Stimulated activated CD4-positive, alpha-beta T cell treated with anti-CD3 and anti-CD28 coated beads, Interleukin-15, amount 100 ng/mL, for 24 hours (primary cell): ENCODE results near the gene SCN8A.
"Not testable (repeated sequence)": the region's sequence is repeated elsewhere in the genome, so short reads cannot be mapped to it uniquely, and the experiment has no call there.

ENCODE experiments used
- DNase-seq: peaks from one replicate; pipeline ENCODE4 v3.0.0-alpha.2; 2020

SCN8A gene

GRCh38 chr12:51818566-51819300 is 227.7 kb downstream of the SCN8A start:
- no peak for DNase-seq

DNA sequence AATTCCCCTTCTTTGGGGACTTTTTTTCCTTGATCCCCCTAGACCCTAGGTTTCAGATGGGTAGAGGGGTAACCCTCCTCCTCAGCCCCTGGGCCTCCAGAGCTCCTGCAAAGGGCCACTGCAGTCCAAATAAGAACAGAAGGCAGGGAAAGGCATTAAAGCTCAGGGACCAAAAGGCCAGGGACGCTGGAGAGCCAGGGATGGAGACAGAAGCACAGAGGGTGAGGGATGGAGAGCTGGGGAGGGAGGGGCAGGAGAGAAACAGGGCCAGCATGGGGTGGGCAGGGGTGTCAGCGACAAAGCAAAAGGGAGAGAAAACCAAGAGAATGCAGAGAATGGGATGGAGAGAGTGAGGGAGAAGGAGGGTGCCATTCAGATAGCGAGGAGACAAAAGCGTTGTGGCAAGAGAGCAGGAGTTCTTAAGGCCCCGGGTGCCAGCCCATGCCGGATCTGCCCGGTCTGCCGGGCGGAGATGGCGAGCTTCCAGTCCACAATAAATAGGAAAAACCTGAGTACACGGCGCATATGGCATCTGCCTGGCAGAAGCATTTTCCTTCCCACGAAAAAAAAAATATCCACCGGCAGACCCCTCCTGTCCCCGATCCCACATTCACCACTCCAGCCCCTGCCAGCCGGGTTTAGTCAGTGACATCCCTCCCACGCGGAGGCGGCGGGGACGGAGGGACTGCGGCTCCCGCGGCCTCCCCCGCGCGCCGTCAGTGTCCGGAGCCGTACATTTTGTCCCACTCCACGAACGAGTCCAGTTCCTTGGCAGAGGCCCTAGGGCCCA is 228.9 kb downstream of the SCN8A start:
- DNase-seq, result no peak

DNA sequence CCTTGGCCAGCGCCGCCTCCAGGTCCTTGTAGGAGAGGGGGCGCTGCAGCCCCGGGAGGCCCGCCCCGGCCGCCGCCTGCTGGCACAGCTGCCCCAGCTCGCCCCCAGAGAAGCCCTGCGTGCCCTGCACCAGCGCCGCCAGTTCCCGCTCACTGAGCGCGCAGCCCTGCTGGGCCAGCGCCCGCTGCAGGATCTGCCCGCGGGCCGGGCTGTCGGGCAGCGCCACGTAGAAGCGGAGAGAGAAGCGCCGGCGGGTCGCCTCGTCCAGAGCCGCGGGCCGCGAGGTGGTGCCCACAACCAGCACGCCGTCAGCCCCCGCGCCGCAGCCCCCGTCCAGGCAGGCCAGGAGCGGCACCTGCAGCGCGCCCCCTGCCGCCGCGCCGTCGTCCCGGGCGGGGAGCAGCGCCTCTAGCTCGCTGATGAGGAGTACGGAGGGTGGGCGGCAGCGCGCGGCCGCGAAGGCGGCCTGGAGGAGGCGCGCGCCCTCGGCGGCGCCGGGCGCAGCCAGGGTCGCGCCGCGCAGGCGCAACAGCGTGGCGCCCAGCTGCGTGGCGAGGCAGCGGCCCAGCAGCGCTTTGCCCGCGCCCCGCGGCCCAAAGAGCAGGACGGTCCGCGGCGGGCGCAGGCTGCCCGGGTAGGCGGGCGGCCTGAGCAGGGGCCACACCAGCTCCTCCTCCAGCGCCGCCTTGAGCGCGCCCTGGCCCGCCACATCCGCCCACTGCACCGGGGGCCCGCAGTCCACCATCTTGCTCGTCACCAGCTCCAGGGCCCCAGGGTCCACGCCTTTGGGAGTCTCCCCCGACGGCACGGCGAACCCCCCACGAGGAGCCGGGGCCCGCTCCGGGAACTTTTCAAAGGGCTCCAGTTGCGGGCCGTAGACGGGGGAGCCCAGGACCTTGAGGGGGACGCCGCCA is 229.8 kb downstream of the SCN8A start:
- peak; percentile 88 for DNase-seq

GRCh38 chr12:51821440-51822260 is 230.6 kb downstream of the SCN8A start:
- peak; percentile 61 for DNase-seq

DNA sequence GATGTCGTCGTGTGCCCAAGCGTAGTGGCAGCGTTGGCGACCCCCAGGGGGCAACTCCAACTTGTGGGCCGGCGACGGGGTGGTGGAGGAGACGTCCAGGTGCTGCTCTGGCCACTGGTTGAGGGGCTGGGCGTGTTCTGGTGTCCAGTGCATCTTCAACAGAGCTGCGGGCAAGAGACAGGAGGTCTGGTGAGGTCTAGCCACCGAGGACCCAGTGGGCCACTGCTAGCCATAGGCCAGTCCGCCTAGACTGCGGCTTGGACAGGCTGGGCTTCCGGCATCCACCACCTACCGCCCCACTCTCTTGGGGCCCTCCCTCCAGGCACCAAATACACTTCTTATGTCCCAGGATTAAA is 231.2 kb downstream of the SCN8A start:
- DNase-seq, result no peak

DNA sequence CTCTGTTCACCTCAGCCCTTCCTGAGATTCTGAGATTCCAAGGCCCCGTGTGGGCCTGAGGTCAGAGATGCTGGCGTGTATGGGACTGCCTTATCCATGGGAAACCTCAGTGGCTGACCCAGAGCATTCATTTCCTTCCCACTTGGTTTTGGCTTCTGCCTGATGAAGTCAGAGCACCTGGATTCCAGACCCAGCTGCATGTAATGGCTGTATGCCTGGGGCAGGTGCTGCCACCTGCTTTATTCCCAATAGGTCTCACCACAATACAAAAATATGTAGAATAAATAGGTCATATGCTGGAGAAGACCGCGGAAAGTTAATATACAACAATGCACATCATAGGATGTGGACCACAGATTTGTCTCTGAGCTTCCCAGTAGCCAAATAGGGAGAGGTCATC is 231.9 kb downstream of the SCN8A start:
- no peak for DNase-seq

DNA sequence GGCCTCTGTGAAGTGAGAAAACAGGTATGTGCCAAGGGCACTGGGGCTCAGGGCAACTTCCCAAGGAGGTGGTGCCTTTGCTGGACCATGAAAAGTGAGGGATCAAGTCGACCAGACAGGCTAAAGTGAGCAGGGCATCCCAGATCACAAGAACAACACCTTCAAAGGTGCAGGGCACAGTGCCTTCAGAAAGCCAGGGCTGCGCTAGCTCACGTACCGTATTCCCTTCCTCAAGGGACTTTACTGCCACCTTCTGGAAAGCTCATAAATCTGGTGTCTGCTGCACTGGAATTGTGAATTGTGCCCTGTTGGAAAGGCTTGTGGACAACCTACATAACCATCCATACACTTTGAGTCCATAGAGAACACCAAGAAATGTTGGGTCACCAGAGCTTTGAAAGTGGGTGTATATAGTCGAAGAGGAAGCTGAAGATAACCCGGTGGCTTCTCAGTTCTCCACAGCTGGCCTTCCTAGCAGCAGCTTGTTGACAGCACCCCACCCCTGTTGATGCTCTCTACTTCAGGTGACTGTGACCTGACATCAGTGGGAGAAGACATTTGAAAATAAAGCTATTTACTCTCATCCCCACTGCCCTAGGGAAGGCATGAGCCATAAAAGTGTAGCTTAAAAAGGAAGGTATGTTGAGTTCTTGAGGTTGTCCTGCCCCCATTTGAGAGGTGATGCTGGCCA is 233.0 kb downstream of the SCN8A start:
- peak; percentile 38 for DNase-seq

GRCh38 chr12:51825216-51825615 is 234.2 kb downstream of the SCN8A start:
- DNase-seq, result no peak

DNA sequence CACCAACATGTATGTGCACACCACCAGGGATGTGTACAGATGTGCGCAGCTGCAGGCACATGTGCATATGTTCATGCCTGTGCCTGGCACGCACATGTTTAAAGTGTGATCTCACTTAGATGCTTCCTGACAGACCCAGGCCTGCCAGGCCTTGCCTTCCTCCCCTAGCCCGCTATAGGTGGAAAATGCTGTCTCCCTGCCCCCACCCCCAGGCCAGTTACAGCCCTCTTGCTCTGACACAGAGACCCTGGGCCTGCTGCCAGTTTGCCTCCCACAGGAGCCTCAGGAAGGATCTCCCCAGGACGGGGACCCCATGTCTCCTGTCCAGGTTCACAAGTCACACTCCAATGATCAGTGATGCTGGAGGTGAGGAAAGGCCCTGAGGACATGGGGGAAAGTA is 235.8 kb downstream of the SCN8A start:
- DNase-seq, result no peak

DNA sequence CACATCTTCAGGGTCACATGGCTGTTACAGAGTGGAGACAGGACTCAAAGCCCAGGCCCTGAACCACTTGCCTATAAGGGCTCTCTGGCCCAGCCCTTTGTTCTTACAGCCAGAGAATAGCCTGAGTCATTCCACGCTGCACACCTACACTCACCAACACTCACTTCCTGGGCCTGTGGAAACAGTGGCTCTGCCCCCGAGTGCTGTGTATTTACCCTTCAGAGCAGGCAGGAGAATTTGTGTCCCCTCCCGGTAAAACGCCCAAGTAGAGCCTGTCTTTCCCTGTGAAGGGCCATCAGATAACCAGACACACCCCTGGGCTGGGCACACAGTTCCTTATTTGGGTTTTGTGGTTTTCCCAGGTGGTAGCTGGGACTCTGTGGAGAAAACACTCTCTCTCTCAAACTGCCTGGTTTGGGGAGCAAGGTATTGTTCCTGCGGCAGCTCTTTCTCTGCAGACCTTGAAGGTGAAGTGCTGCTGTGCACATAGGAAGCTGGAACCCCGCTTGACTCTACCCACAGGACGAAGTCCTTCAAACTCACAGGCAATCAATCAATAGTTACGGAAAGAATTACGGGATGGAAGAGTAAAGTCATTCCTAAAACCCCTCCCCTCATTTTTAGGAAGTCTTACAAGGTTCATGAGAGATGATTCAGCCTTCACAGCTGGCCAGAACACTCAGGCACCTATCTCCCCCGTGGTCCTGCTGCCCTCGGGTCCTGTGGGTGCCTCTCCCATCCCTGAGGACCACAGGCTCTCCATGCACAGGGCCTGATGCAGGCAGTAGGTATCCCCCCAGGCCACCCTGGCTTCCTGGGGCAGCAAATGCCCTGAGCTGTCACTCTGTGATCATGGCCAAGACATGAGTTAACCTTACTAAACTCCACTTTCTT is 237.1 kb downstream of the SCN8A start:
- DNase-seq, result peak; percentile 80

- no peak for DNase-seq
Measured at GRCh38 chr12:51829011-51829481, 238.0 kb downstream of the SCN8A start.

GRCh38 chr12:51829641-51830040 is 238.6 kb downstream of the SCN8A start:
- DNase-seq, result no peak

DNA sequence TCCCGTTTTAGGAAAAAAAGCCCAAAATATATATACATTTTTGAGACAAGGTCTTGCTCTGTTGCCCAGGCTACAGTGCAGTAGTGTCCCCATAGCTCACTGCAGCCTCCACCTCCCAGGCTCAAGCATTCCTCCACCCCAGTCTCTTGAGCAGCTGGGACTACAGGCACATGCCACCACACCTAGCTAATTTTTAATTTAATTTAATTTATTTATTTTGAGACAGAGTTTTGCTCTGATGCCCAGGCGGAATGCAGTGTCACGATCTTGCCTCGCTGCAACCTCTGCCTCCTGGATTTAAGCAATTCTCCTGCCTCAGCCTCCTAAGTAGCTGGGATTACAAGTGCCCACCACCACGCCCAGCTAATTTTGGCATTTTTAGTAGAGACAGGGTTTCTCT is 240.8 kb downstream of the SCN8A start:
- not testable (repeated sequence) for DNase-seq

GRCh38 chr12:51832354-51833107 is 241.5 kb downstream of the SCN8A start:
- no peak for DNase-seq

DNA sequence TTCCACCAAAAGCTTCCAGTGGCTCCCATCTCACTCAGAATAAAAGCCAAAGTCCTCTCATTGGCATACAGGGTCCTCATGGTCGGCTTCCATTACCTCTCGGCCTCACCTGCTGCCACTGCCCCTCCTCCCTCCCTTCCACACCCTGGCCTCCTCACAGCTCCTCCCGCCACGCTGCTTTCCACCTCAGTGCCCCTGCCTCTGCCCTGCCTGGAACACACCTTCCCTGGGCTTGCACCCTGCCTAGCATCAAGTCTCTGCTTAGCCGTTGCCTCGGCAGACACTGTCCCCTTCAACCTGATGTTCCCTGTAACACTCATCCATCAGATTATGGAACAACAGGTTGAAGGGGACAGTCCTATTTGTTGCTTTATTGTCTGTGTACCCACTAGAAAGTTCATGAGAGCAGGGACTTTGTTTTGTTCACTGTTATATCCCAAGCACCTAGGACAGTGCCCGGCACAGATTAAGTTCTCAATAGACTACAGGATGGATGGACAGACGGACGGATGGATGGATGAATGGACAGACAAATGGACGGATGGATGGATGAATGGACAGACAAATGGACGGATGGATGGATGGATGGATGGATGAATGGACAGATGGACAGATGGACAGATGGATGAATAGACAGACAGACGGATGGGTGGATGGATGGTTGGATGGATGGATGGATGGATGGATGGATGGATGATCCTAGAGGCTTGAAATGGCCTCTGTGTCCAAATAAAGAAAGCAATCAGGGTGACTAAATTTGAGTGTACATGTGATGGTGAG is 242.6 kb downstream of the SCN8A start:
- DNase-seq, result no peak

GRCh38 chr12:51834411-51834810 is 243.4 kb downstream of the SCN8A start:
- DNase-seq, result no peak

DNA sequence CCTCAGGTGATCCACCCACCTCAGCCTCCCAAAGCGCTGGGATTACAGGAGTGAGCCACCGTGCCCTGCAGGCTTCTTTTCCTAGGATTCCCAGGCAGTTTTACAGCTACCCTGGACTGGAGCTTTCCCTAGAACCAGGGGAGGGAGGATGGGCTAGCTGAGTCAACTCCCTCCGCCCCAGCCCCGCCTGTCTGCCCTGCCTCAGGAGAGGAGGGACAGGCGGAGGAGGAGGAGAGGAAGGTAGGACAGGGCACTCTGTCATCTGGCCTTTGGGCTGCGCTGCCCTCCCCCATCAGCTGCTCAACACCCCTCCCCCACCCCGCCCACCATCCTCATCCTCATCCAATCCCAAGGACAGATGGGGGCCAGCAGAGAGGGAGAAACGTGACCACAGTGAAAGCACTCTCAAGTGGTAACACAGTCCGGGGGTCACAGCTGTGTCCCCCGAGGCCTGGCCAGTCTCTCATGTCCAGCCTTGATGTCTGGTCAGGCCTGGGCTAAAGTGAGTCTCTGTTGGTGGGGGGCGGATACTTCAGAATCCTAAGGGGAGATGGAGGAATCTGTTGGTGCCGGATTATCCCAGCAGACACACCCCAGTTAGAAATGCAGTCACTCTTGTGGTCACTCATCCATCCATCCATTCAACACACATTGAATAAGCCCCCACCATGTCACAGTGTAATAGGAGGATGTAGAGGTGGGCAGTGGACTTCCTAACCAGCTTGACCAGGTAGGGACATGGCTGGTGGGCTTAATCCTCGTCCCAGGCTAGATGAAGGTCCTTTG is 245.2 kb downstream of the SCN8A start:
- no peak for DNase-seq

DNA sequence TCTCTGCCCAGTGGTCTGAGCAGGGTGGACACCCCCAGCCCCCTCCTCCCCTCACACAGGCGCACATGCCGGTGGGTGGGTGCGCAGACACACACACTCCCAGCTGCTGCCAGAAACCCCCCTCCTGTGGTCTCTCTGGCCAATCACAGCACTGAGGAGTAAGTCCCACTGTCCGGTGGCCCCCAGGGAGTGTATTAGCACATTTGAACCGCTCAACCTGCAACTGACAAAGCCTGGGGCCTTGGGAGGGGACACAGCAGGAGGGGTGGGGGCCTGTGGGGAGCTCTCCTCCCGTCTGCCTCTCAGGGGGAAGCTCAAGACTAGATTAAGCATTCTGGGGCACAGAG is 245.8 kb downstream of the SCN8A start:
- DNase-seq, result no peak
